Transverse colon (tissue), 4 donors: ENCODE results near the gene PTPRN2. TPM values are rescaled to one million over a fixed set of nuclear protein-coding genes. Genes with fewer than 3 reads are reported as not detected.

ENCODE experiments used
- DNase-seq: peaks from one replicate; pipeline ENCODE4 v3.0.0-alpha.2; 2019
- H3K27ac ChIP-seq, 4 donors: fragments of 200-600 bp; sonication (generic); 2 replicates each; pipeline ENCODE4 v1.5.1; 2016 to 2018; ENCODE audit warnings: inconsistent platforms in 4 of 4
- H3K27me3 ChIP-seq: fragments of 200-600 bp; sonication (generic); 2 replicates; pipeline ENCODE4 v1.5.1; 2017; ENCODE audit warnings: inconsistent platforms
- H3K36me3 ChIP-seq, 4 donors: fragments of 200-600 bp; sonication (generic); 2 replicates each; pipeline ENCODE4 v1.5.1; 2017 to 2019; ENCODE audit warnings: inconsistent platforms in 4 of 4
- H3K4me1 ChIP-seq, 4 donors: fragments of 200-600 bp; sonication (generic); 2 replicates each; pipeline ENCODE4 v1.5.1; 2017 to 2020; ENCODE audit warnings: inconsistent platforms in 4 of 4
- H3K4me3 ChIP-seq, 4 donors: fragments of 200-600 bp; sonication (generic); 1 replicate in 1 of 4; 2 replicates in 3 of 4; pipeline versions ENCODE4 v1.5.1 to v1.6.1; 2017 to 2019; ENCODE audit warnings: inconsistent platforms in 4 of 4
- H3K9me3 ChIP-seq, 2 donors: fragments of 200-600 bp; sonication (generic); 2 replicates each; pipeline ENCODE4 v1.5.1; 2017 to 2019; ENCODE audit warnings: inconsistent platforms in 2 of 2
- EP300 ChIP-seq: sonication (generic); formaldehyde crosslinking; IDR thresholded peaks from one replicate; pipeline ENCODE4 v1.6.1; 2017; ENCODE audit warnings: antibody characterized with exemption, low read depth
- POLR2A ChIP-seq: fragments of 450-650 bp; IDR thresholded peaks from one replicate; pipeline ENCODE4 v1.6.1; 2016; ENCODE audit warnings: antibody characterized with exemption, mild to moderate bottlenecking, moderate library complexity
- POLR2AphosphoS5 ChIP-seq, 3 donors: sonication (generic); formaldehyde crosslinking; IDR thresholded peaks; one replicate each; pipeline ENCODE4 v1.6.1; 2016; ENCODE audit warnings: antibody characterized with exemption in 3 of 3
- WGBS, 2 donors: methylation state at CpG; one replicate each; pipeline ENCODE4 v1.1.5; 2018; ENCODE audit warnings: low coverage in 1 of 2; 5-methylcytosine and 5-hydroxymethylcytosine counted together
- in situ Hi-C, 4 donors: fragments of 200-750 bp; cut with MboI; loops; one replicate each; pipeline versions ENCODE4 v1.15.0 to v1.15.1; 2017; ENCODE audit warnings: low sequenced_read_pairs in 3 of 4, low pct_ligation_motif_present in 1 of 4, low pct_unique_long_range_greater_than_20kb in 1 of 4
- intact Hi-C: fragments of 100-400 bp; cut with DNase I; formaldehyde crosslinking; loops from one replicate; pipeline ENCODE4 v1.15.1; 2023; ENCODE audit warnings: low total_unique reads
- total RNA-seq, 4 donors: library from RNA; depleted of rRNA; stranded (reverse); fragments of >200 nt; gene quantifications; one replicate each; pipeline ENCODE4 v1.1.0, GENCODE V29; 2016
- TF ChIP-seq, protein P1 (sequence below), 5 experiments: fragments of 200-600 bp in 3 of 5; fragments of 450-650 bp in 2 of 5; sonication (generic) in 3 of 5; IDR thresholded peaks; 1 replicate in 2 of 5; 2 replicates in 3 of 5; pipeline ENCODE4 v1.5.1; 2016 to 2017; ENCODE audit warnings: antibody characterized with exemption in 5 of 5, inconsistent platforms in 3 of 5, mild to moderate bottlenecking in 2 of 5, moderate library complexity in 1 of 5

The PTPRN2 gene
- total RNA-seq, 4 donors from 2014 or later, result 15.4 to 31.1 (median 21.8) TPM

DNA sequence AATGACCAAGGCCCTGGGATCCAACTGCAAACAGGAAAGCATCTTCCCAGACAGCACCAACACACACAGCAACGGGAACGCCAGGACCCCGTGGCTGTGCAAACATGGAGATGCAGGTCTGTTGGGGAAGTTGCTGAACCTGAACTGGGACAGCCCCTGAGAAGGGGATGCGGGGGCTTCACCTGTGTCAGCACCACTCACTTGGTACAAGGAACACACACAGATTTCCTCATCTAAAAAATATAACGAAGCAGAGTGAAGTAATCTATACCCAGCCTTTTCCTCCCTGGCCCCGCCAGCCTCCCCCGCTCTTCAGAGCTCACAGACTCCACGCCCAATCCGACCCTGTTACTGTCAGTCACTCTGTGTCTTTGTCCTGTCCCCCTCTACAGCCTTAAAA, 93.0 kb downstream of the PTPRN2 start:
- H3K4me1 ChIP-seq, result peaks cover 0 to 6% (median 0%) of the 10 kb centered on the region in 4 donors
- no peaks in the 10 kb centered on the region for H3K36me3 ChIP-seq
- no peak overlapping the region for H3K4me3 ChIP-seq
- 54 to 65% methylated on average over 6 to 9 of the region's 9 CpGs for WGBS, 2 donors
- TF ChIP-seq POLR2AphosphoS5 (IDR thresholded peaks at IDR 0.05) (no peak), EP300 (no peak), POLR2A (no peak)
- TF ChIP-seq, protein P1, sequence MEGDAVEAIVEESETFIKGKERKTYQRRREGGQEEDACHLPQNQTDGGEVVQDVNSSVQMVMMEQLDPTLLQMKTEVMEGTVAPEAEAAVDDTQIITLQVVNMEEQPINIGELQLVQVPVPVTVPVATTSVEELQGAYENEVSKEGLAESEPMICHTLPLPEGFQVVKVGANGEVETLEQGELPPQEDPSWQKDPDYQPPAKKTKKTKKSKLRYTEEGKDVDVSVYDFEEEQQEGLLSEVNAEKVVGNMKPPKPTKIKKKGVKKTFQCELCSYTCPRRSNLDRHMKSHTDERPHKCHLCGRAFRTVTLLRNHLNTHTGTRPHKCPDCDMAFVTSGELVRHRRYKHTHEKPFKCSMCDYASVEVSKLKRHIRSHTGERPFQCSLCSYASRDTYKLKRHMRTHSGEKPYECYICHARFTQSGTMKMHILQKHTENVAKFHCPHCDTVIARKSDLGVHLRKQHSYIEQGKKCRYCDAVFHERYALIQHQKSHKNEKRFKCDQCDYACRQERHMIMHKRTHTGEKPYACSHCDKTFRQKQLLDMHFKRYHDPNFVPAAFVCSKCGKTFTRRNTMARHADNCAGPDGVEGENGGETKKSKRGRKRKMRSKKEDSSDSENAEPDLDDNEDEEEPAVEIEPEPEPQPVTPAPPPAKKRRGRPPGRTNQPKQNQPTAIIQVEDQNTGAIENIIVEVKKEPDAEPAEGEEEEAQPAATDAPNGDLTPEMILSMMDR (IDR thresholded peaks at IDR 0.05), result no peak
- DNase-seq, result no peak
- in situ Hi-C loops, result no loop called here
- intact Hi-C loops, result no loop called here
- no peak overlapping the region for H3K27ac ChIP-seq
- peaks cover 2% of the 10 kb centered on the region for H3K27me3 ChIP-seq
- H3K9me3 ChIP-seq, result no peaks in the 10 kb centered on the region

DNA sequence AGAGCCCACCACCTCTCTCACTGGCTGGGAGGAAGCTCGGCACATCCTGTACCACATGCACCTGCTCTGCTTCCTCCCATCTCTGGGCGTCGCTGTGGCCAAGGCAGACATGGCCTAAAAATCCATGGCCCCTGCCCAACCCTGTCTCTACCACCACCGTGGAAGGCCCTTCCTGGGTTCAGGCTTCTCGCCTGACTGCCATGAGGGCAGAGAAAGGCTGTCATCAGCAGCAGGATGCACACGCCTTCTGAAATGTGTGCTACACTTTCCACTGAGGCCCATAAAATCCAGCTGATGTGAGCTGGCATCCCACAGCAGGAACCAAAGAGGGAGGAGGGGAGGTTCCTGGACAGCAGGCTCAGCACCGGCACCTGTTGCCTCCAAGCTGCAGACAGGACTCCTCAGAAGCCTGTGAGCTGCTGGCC, 93.4 kb downstream of the PTPRN2 start:
- TF ChIP-seq POLR2AphosphoS5 (IDR thresholded peaks at IDR 0.05) (no peak), EP300 (no peak), POLR2A (no peak)
- TF ChIP-seq, protein P1 (IDR thresholded peaks at IDR 0.05), result no peak
- Histone ChIP-seq H3K4me3 (no peak overlapping the region), H3K27me3 (peaks cover 2% of the 10 kb centered on the region), H3K27ac (no peak overlapping the region), H3K4me1 (peaks cover 0 to 6% (median 0%) of the 10 kb centered on the region in 4 donors), H3K36me3 (no peaks in the 10 kb centered on the region), H3K9me3 (no peaks in the 10 kb centered on the region)
- WGBS, 2 donors, result 54% methylated on average over 7 of the region's 7 CpGs; no CpG with 5 or more reads in 1 of the 2 donors
- DNase-seq, result no peak
- intact Hi-C loops, result no loop called here
- in situ Hi-C loops, result no loop called here

DNA sequence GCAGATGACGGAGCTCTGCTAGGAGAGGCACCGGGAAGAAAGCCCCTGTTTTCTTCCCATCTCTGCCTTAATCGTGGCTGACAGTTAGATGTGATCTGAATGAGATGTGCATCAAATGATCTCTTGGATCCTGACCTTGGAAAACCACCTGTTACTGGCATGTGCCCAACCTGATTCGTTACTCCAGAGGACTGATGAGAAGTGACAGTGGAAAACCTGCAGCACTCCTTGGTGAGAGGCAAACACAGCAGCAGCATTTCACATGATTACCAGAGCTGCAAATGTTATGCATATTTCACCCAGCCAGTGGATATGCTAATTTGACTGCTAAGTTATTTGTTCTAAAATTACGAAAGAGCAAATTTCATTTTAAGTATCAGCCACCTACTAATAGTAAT, 95.3 kb downstream of the PTPRN2 start:
- WGBS, 2 donors, result 67 to 75% methylated on average over 2 to 5 of the region's 5 CpGs
- no peaks in the 10 kb centered on the region for H3K36me3 ChIP-seq
- H3K9me3 ChIP-seq, result no peaks in the 10 kb centered on the region
- H3K27me3 ChIP-seq, result peaks cover 2% of the 10 kb centered on the region
- H3K4me1 ChIP-seq, result peaks cover 0 to 6% (median 0%) of the 10 kb centered on the region in 4 donors
- no peak overlapping the region for H3K27ac ChIP-seq
- no peak for DNase-seq
- TF ChIP-seq, protein P1 (IDR thresholded peaks at IDR 0.05), result no peak
- TF ChIP-seq POLR2AphosphoS5 (IDR thresholded peaks at IDR 0.05) (no peak), EP300 (no peak), POLR2A (no peak)
- H3K4me3 ChIP-seq, result no peak overlapping the region
- in situ Hi-C loops (no loop called here), intact Hi-C loops (no loop called here)

DNA sequence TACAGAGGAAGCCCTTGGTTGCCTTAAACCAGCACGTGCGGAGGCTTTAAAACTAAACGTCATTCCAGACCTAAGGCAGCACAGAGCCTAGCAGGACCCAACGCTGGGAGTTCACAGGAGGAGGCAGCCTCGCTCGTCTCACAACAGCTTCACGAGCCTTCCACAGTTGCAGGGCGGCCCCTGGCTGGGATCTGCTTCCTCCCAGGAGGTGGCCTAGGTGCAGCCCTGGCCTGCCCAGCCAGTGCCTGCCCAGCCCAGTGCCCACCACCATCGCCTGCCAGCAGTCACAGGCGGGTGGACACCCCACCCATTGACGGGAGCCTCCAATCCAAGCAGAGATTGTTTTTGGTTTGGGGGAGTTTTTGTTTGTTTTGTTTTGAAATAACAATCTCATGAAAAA, 96.5 kb downstream of the PTPRN2 start:
- WGBS, 2 donors, result 89% methylated on average over 11 of the region's 11 CpGs; no CpG with 5 or more reads in 1 of the 2 donors

More for the DNA sequence above, 96.5 kb downstream of the PTPRN2 start:
- Histone ChIP-seq H3K4me3 (no peak overlapping the region), H3K36me3 (no peaks in the 10 kb centered on the region), H3K27me3 (peaks cover 2% of the 10 kb centered on the region), H3K9me3 (no peaks in the 10 kb centered on the region), H3K27ac (no peak overlapping the region), H3K4me1 (peaks cover 0 to 6% (median 0%) of the 10 kb centered on the region in 4 donors)
- DNase-seq, result no peak
- intact Hi-C loops, result no loop called here
- in situ Hi-C loops, result no loop called here
- TF ChIP-seq POLR2A (no peak), EP300 (no peak), POLR2AphosphoS5 (IDR thresholded peaks at IDR 0.05) (no peak)
- TF ChIP-seq, protein P1 (IDR thresholded peaks at IDR 0.05), result no peak
